Measurements from ENCODE around the gene BUB1B.
"Not testable (repeated sequence)": the region's sequence is repeated elsewhere in the genome, so short reads cannot be mapped to it uniquely, and the experiment has no call there.

The BUB1B gene

GRCh38 chr15:40150163-40150925 lies 10.5 kb upstream of the BUB1B start:
- TF ChIP-seq, protein P1, sequence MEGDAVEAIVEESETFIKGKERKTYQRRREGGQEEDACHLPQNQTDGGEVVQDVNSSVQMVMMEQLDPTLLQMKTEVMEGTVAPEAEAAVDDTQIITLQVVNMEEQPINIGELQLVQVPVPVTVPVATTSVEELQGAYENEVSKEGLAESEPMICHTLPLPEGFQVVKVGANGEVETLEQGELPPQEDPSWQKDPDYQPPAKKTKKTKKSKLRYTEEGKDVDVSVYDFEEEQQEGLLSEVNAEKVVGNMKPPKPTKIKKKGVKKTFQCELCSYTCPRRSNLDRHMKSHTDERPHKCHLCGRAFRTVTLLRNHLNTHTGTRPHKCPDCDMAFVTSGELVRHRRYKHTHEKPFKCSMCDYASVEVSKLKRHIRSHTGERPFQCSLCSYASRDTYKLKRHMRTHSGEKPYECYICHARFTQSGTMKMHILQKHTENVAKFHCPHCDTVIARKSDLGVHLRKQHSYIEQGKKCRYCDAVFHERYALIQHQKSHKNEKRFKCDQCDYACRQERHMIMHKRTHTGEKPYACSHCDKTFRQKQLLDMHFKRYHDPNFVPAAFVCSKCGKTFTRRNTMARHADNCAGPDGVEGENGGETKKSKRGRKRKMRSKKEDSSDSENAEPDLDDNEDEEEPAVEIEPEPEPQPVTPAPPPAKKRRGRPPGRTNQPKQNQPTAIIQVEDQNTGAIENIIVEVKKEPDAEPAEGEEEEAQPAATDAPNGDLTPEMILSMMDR (IDR thresholded peaks at IDR 0.05; ENCODE audit: low read depth, low read length, missing control alignments): no peak
- in situ Hi-C loops (cut with HindIII; ENCODE audit: low pct_ligation_motif_present, low sequenced_read_pairs): no loop called here
- DNase-seq: peak; percentile 22
- H3K36me3 ChIP-seq (replicated peaks): no peaks in the 10 kb centered on the region
- no peak overlapping the region for H3K27ac ChIP-seq
- H3K27me3 ChIP-seq (replicated peaks): no peaks in the 10 kb centered on the region
- H3K4me3 ChIP-seq (ENCODE audit: low read depth, low read length): no peak overlapping the region

GRCh38 chr15:40151499-40151898 lies 9.4 kb upstream of the BUB1B start:
- H3K27me3 ChIP-seq (replicated peaks): no peaks in the 10 kb centered on the region
- in situ Hi-C loops (cut with HindIII; ENCODE audit: low pct_ligation_motif_present, low sequenced_read_pairs): no loop called here
- no peak for DNase-seq
- no peak overlapping the region for H3K27ac ChIP-seq
- TF ChIP-seq, protein P1 (IDR thresholded peaks at IDR 0.05; ENCODE audit: low read depth, low read length, missing control alignments): no peak
- no peak overlapping the region for H3K4me3 ChIP-seq (ENCODE audit: low read depth, low read length)
- H3K36me3 ChIP-seq (replicated peaks): no peaks in the 10 kb centered on the region

DNA sequence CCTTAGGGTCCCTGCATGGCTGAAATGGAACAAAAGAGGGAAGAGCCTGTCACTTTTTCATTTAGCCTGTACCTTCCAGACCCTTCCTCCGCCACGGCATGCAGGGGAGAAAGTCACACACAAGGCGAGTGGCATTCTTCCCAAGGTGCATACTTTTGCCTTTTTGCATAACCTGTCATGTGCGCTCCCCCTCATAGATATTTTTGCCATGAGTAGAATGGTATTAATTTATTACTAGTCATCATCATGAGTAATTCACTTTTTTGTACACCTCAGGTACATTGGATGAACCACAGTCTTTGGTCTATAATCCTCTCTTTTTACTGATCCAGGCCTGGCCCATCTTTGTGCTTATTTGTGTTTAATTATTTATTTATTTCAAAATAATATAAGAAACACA lies 8.9 kb upstream of the BUB1B start:
- DNase-seq: no peak
- no peak overlapping the region for H3K4me3 ChIP-seq (ENCODE audit: low read depth, low read length)
- no peaks in the 10 kb centered on the region for H3K27me3 ChIP-seq (replicated peaks)
- in situ Hi-C loops (cut with HindIII; ENCODE audit: low pct_ligation_motif_present, low sequenced_read_pairs): no loop called here
- no peak overlapping the region for H3K27ac ChIP-seq
- TF ChIP-seq, protein P1 (IDR thresholded peaks at IDR 0.05; ENCODE audit: low read depth, low read length, missing control alignments): no peak
- no peaks in the 10 kb centered on the region for H3K36me3 ChIP-seq (replicated peaks)

DNA sequence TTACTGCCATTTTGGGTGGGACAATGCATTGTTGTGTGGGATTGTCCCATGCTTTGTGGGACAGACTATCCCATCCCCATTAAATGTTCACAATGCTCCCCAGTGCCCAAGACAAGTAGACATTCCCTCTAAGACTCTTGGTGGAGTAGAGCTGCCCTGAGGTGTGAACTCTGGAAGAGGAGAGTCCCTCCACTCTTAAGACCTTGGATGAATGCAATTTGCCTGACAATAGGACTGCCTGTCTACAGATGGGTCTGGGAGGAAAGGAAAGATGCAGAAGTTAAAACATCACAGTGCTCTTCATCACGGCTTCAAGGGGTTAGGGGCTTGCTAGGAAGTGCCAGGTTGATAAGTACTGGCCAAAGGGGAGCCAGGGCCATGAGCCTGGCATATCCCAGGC lies 6.0 kb upstream of the BUB1B start:
- H3K27ac ChIP-seq; H3K36me3 ChIP-seq (replicated peaks); H3K4me3 ChIP-seq (ENCODE audit: low read depth, low read length); H3K27me3 ChIP-seq (replicated peaks); in situ Hi-C loops (cut with HindIII; ENCODE audit: low pct_ligation_motif_present, low sequenced_read_pairs); DNase-seq: not testable (repeated sequence)

GRCh38 chr15:40155270-40155910 lies 5.5 kb upstream of the BUB1B start:
- no peaks in the 10 kb centered on the region for H3K27me3 ChIP-seq (replicated peaks)
- H3K4me3 ChIP-seq (ENCODE audit: low read depth, low read length): no peak overlapping the region
- DNase-seq: no peak
- H3K27ac ChIP-seq: no peak overlapping the region
- TF ChIP-seq, protein P1 (IDR thresholded peaks at IDR 0.05; ENCODE audit: low read depth, low read length, missing control alignments): no peak
- in situ Hi-C loops (cut with HindIII; ENCODE audit: low pct_ligation_motif_present, low sequenced_read_pairs): no loop called here
- no peaks in the 10 kb centered on the region for H3K36me3 ChIP-seq (replicated peaks)

- in situ Hi-C loops (cut with HindIII; ENCODE audit: low pct_ligation_motif_present, low sequenced_read_pairs): no loop called here
- TF ChIP-seq, protein P1 (IDR thresholded peaks at IDR 0.05; ENCODE audit: low read depth, low read length, missing control alignments): no peak
- no peak overlapping the region for H3K27ac ChIP-seq
- no peak for DNase-seq
- no peak overlapping the region for H3K4me3 ChIP-seq (ENCODE audit: low read depth, low read length)
- no peaks in the 10 kb centered on the region for H3K36me3 ChIP-seq (replicated peaks)
- H3K27me3 ChIP-seq (replicated peaks): no peaks in the 10 kb centered on the region
Observed at GRCh38 chr15:40157778-40158447, 3.0 kb upstream of the BUB1B start.
